PFSK-1 (cell line): ENCODE results near the gene CDK5RAP1.

Experiments
- REST ChIP-seq, 2 experiments: IDR thresholded peaks; 2 replicates each; pipeline versions ENCODE4 v1.6.1 to v1.8.0; 2011 to 2012; ENCODE audit warnings: low read depth in 2 of 2, low read length in 2 of 2, control low read depth in 1 of 2, inconsistent platforms in 1 of 2, mild to moderate bottlenecking in 1 of 2, moderate library complexity in 1 of 2; ENCODE audit not compliant: insufficient read depth in 1 of 2
- TAF1 ChIP-seq: IDR thresholded peaks from 2 replicates; pipeline ENCODE4 v1.6.1; 2012; ENCODE audit warnings: low read length, control low read depth, borderline replicate concordance; ENCODE audit not compliant: insufficient read depth

GRCh38 chr20:33343521-33343920 lies 57.8 kb downstream of the CDK5RAP1 start:
- no peak for TF ChIP-seq TAF1
- TF ChIP-seq REST (IDR thresholded peaks at IDR 0.05; ENCODE audit: insufficient read depth in 1 of 2, low read depth in 2 of 2, low read length in 2 of 2) = no peak
